CD4-positive, CD25-positive, alpha-beta regulatory T cell (primary cell): ENCODE results near the gene HAUS6. TPM values are rescaled to one million over a fixed set of nuclear protein-coding genes. Genes with fewer than 3 reads are reported as not detected.
A peak's percentile ranks its signal among the peaks of the same experiment; 100 is the strongest.
"Not testable (repeated sequence)": the region's sequence is repeated elsewhere in the genome, so short reads cannot be mapped to it uniquely, and the experiment has no call there.

ENCODE experiments used
- ATAC-seq, 2 donors: fragments of 150-1000 bp; cut with Tn5 transposase; one replicate each; pipeline ENCODE4 v1.10.0; 2021; ENCODE audit warnings: low read depth in 2 of 2, moderate number of reproducible peaks in 2 of 2, moderate library complexity in 1 of 2
- DNase-seq, 3 donors: peaks; one replicate each; pipeline versions ENCODE4 v3.0.0 to v3.0.0-alpha.2; 2012 to 2022; ENCODE audit warnings: mixed read lengths in 1 of 3
- H3K27ac ChIP-seq: one replicate; pipeline ENCODE4 v1.7.0; 2013; ENCODE audit warnings: mild to moderate bottlenecking, low read length; ENCODE audit not compliant: insufficient read depth, poor library complexity, severe bottlenecking
- H3K27me3 ChIP-seq: one replicate; pipeline ENCODE4 v1.7.0; 2013; ENCODE audit warnings: low read length; ENCODE audit not compliant: control insufficient read depth, insufficient read depth
- H3K36me3 ChIP-seq: one replicate; pipeline ENCODE4 v1.7.0; 2013; ENCODE audit warnings: mild to moderate bottlenecking, low read length, moderate library complexity; ENCODE audit not compliant: control insufficient read depth, insufficient read depth
- H3K4me1 ChIP-seq: 2 replicates; pipeline ENCODE4 v1.7.0; 2013; ENCODE audit warnings: mild to moderate bottlenecking, low read length; ENCODE audit not compliant: insufficient read depth, control insufficient read depth, poor library complexity, severe bottlenecking
- H3K4me3 ChIP-seq: one replicate; pipeline ENCODE4 v1.7.0; 2013; ENCODE audit warnings: low read depth, mild to moderate bottlenecking, low read length, moderate library complexity
- H3K9me3 ChIP-seq, 2 experiments: 1 replicate in 1 of 2; 2 replicates in 1 of 2; pipeline ENCODE4 v1.7.0; 2013; ENCODE audit warnings: low read length in 2 of 2, mild to moderate bottlenecking in 1 of 2, moderate library complexity in 1 of 2; ENCODE audit not compliant: control insufficient read depth in 2 of 2
- H3K27ac Mint-ChIP-seq, 3 donors: one replicate each; pipeline ENCODE4 v1.8.0; 2020 to 2022; ENCODE audit warnings: mild to moderate bottlenecking in 3 of 3, mixed read lengths in 3 of 3, moderate library complexity in 2 of 3
- H3K27me3 Mint-ChIP-seq: one replicate; pipeline ENCODE4 v1.8.0; 2022; ENCODE audit warnings: mild to moderate bottlenecking, mixed read lengths
- H3K36me3 Mint-ChIP-seq: one replicate; pipeline ENCODE4 v1.8.0; 2020; ENCODE audit warnings: mixed read lengths
- H3K4me1 Mint-ChIP-seq, 4 donors: one replicate each; pipeline ENCODE4 v1.8.0; 2020 to 2022; ENCODE audit warnings: mixed read lengths in 4 of 4, mild to moderate bottlenecking in 1 of 4
- H3K4me3 Mint-ChIP-seq, 4 donors: one replicate each; pipeline ENCODE4 v1.8.0; 2020 to 2022; ENCODE audit warnings: mild to moderate bottlenecking in 4 of 4, mixed read lengths in 4 of 4, moderate library complexity in 3 of 4
- H3K9me3 Mint-ChIP-seq, 7 donors: one replicate each; pipeline ENCODE4 v1.8.0; 2020 to 2022; ENCODE audit warnings: mixed read lengths in 7 of 7, mild to moderate bottlenecking in 3 of 7, moderate library complexity in 2 of 7
- polyA plus RNA-seq, 4 donors: library from polyadenylated mRNA; unstranded; fragments of 300-500 nt; fragmentation: Illumina TruSeq; gene quantifications; one replicate each; pipeline ENCODE4 v1.2.3, GENCODE V29; 2021
- total RNA-seq: library from RNA; stranded (reverse); gene quantifications from one replicate; pipeline ENCODE4 v1.2.3, GENCODE V29; 2022

The HAUS6 gene, protein sequence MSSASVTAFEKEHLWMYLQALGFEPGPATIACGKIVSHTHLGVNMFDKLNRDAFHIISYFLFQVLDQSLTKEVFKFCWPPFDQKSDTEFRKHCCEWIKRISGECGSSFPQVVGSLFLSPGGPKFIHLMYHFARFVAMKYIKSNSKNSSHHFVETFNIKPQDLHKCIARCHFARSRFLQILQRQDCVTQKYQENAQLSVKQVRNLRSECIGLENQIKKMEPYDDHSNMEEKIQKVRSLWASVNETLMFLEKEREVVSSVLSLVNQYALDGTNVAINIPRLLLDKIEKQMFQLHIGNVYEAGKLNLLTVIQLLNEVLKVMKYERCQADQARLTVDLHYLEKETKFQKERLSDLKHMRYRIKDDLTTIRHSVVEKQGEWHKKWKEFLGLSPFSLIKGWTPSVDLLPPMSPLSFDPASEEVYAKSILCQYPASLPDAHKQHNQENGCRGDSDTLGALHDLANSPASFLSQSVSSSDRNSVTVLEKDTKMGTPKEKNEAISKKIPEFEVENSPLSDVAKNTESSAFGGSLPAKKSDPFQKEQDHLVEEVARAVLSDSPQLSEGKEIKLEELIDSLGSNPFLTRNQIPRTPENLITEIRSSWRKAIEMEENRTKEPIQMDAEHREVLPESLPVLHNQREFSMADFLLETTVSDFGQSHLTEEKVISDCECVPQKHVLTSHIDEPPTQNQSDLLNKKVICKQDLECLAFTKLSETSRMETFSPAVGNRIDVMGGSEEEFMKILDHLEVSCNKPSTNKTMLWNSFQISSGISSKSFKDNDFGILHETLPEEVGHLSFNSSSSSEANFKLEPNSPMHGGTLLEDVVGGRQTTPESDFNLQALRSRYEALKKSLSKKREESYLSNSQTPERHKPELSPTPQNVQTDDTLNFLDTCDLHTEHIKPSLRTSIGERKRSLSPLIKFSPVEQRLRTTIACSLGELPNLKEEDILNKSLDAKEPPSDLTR
- total RNA-seq (13.2 TPM), polyA plus RNA-seq (1 to 10 TPM; 4.5 to 6.0 (median 5.4) TPM)

DNA sequence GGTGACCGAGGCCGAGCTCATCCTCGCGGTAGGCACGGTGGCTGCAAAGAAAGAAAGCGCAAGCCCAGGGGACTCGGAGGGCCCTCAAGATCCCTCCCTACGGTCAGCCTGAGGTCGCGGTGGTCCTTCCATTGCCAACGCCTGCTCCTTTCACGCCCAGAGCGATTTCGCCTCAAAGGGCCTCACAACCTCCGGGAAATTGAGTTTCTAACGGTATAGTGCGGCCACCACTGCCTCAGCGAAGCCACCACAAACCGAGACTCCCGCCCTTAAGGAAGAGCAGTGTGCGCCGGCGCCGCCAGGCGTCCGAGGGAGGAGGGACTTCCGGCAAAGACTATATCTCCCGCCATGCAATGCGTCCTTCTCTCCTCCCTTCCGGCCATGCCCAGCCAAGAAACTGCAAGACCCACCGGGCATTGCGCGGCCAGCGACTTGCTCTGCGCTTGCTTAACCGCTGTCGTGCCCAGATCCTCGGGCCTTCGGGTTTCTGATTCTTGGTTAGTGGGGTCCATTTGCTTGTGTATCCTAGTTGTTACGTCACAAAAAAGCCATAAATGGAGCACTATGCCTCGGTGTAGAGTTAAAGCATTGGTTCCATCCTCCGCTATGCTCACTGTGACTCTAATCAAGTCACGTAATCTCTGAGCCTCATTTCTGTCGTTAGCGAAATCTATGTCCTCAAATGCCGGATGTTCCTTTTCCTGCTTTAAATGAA is at the start of gene HAUS6:
HAUS6 (minus strand) TSS at position 274 of the 715 bp plus-strand sequence; CDS start at position 21, 253 bp downstream.
- H3K9me3 ChIP-seq: no peaks in the 10 kb centered on the region
- H3K9me3 Mint-ChIP-seq: no peaks in the 10 kb centered on the region

DNA sequence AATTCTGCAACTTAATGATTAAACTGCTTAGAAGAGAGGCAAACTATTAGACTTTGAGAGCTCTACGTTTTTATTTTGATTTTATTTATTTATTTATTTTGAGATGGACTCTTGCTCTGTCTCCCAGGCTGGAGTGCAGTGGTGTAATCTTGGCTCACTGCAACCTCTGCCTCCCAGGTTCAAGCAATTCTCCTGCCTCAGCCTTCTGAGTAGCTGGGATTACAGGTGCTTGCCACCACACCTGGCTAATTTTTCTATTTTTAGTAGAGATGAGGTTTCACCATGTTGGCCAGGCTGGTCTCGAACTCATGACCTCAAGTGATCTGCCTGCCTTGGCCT is 49.4 kb upstream of the HAUS6 start:
- not testable (repeated sequence) for H3K4me3 Mint-ChIP-seq, H3K4me3 ChIP-seq, DNase-seq, H3K27ac Mint-ChIP-seq, H3K36me3 ChIP-seq, H3K4me1 ChIP-seq, H3K27me3 Mint-ChIP-seq, H3K27me3 ChIP-seq, H3K36me3 Mint-ChIP-seq, H3K9me3 Mint-ChIP-seq, ATAC-seq, H3K27ac ChIP-seq, H3K9me3 ChIP-seq
- H3K4me1 Mint-ChIP-seq: peaks cover 0 to 12% (median 4%) of the 10 kb centered on the region in 4 donors

More for the DNA sequence above, at the start of gene HAUS6:
- peak within 1 kb of the TSS; percentile 92 to 96 (median 95) for H3K27ac Mint-ChIP-seq
- H3K4me3 Mint-ChIP-seq: peak within 1 kb of the TSS; percentile 89 to 99 (median 96)
- H3K4me1 Mint-ChIP-seq: peaks cover 6 to 38% (median 24%) of the 10 kb centered on the region in 4 donors
- peaks cover 3% of the 10 kb centered on the region for H3K36me3 ChIP-seq
- H3K27me3 ChIP-seq: no peaks in the 10 kb centered on the region
- ATAC-seq (peak; percentile 96 to 98), DNase-seq (peak; percentile 91 to 99 (median 96))
- peaks cover 7% of the 10 kb centered on the region for H3K36me3 Mint-ChIP-seq
- no peaks in the 10 kb centered on the region for H3K27me3 Mint-ChIP-seq
- peak within 1 kb of the TSS; percentile 90 for H3K4me3 ChIP-seq
- H3K4me1 ChIP-seq: peaks cover 27% of the 10 kb centered on the region
- H3K27ac ChIP-seq: peak within 1 kb of the TSS; percentile 91

DNA sequence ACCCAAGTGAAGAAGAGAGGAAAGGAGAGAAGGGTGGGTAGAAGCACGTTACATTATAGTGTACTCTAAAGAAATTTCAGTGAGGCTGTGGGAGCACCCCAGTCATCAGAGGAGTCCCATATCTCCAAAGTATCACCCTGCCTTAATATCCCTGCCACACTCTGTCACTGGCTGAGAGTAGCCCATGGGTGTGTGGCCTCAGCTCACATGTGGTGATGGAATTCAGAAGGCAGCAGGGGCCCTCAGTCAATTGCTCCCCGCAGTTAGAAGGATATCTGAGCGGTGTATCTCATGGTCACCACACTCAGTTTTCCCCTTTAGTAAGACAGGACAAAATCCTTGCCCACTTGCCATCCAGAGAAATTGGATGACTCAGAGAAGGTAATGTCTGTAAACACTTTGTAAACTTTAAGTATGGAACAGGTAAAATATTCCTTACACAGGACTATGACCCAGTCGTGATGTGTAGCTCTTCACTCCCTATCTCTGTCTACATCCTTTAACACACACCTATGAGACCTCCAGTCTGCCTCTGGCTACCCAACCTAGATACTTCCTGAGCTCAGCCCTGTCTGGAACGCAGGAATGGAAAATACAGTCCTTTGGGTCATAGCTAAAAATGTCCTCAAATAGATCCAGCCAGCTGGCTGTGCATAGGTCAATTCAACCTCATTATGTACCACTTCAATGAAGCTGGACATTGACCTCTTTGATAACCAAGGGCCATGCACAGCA is 48.9 kb upstream of the HAUS6 start:
- H3K4me3 ChIP-seq: no peak overlapping the region
- peaks cover 0 to 1% (median 0%) of the 10 kb centered on the region in 7 donors for H3K9me3 Mint-ChIP-seq
- H3K27ac ChIP-seq: no peak overlapping the region
- no peaks in the 10 kb centered on the region for H3K27me3 ChIP-seq
- H3K36me3 Mint-ChIP-seq: no peaks in the 10 kb centered on the region
- ATAC-seq: no peak
- no peaks in the 10 kb centered on the region for H3K36me3 ChIP-seq
- no peak overlapping the region for H3K4me3 Mint-ChIP-seq
- peaks cover 0 to 9% (median 4%) of the 10 kb centered on the region in 4 donors for H3K4me1 Mint-ChIP-seq
- DNase-seq: no peak
- H3K4me1 ChIP-seq: no peaks in the 10 kb centered on the region
- H3K27ac Mint-ChIP-seq: no peak overlapping the region
- no peaks in the 10 kb centered on the region for H3K9me3 ChIP-seq
- H3K27me3 Mint-ChIP-seq: no peaks in the 10 kb centered on the region

DNA sequence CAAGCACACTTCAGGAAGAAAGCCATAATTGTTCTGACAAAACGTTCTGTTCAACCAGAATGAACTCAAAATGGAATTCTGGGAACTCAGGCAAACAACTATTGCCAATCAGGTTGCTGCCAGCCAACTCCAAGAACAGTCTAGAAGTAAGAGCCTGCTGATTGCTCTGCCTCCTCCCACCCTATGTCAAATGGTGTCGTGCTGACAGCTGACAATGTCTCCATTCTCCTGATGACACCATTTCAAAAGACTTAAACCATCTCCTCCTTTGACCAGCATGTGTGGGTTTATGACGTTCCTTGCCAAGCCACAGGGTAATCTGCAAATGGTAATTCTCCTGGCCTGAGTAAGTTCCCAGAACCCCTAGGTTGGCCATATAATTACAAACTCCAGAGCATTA is 46.5 kb upstream of the HAUS6 start:
- ATAC-seq (no peak), DNase-seq (no peak)
- H3K36me3 Mint-ChIP-seq: no peaks in the 10 kb centered on the region
- H3K4me3 Mint-ChIP-seq: no peak overlapping the region
- H3K4me1 Mint-ChIP-seq: no peaks in the 10 kb centered on the region
- no peaks in the 10 kb centered on the region for H3K9me3 ChIP-seq
- H3K27ac ChIP-seq: no peak overlapping the region
- H3K27me3 ChIP-seq: no peaks in the 10 kb centered on the region
- H3K9me3 Mint-ChIP-seq: no peaks in the 10 kb centered on the region
- H3K36me3 ChIP-seq: no peaks in the 10 kb centered on the region
- H3K4me1 ChIP-seq: no peaks in the 10 kb centered on the region
- H3K27ac Mint-ChIP-seq: peak overlapping the region in 1 of 3 donors; percentile 29
- no peak overlapping the region for H3K4me3 ChIP-seq
- no peaks in the 10 kb centered on the region for H3K27me3 Mint-ChIP-seq

DNA sequence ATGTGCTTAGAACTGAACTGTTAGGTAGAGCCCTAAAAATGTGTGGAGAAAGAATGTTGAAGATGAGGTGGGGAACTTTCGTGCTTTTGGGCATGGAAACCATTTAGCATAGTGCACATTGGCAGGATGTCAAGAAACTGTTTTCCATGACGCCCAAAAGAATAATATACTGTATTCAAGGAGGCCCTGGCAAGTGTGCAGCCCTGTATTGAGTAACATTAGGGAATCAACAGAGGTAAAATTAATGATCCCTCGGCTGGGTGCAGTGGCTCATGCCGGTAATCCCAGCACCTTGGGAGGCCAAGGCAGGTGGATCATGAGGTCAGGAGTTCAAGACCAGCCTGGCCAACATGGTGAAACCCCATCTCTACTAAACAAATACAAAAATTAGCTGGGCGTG is 45.5 kb upstream of the HAUS6 start:
- H3K36me3 Mint-ChIP-seq: no peaks in the 10 kb centered on the region

DNA sequence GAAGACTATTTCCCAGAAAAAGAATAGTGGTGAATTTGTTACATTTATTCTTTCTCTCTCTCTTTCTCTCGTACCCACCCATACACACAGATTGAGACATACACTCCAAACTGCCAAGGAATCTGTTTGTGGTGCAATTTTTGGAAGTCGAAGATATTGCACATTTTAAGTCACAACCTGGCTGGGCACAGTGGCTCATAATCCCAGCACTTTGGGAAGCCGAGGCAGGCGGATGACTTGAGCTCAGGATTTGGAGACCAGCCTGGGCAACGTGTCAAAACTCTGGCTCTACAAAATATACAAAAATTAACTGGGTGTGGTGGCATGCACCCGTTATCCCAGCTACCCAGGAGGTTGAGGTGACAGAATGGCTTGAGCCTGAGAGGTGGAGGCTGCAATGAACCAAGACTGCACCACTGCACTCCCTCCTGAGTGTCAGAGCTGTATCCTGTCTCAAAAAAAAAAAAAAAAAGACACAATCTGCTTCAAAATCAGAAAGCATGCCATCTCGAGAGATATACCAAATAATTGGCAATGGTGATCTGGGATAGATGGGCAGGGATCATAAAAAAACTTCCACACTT is 43.8 kb upstream of the HAUS6 start:
- Mint-ChIP-seq H3K27me3 (no peaks in the 10 kb centered on the region), H3K4me1 (no peaks in the 10 kb centered on the region), H3K4me3 (no peak overlapping the region), H3K27ac (peak overlapping the region in 1 of 3 donors; percentile 9), H3K36me3 (no peaks in the 10 kb centered on the region), H3K9me3 (no peaks in the 10 kb centered on the region)
- Histone ChIP-seq H3K27ac (no peak overlapping the region), H3K4me1 (no peaks in the 10 kb centered on the region), H3K27me3 (no peaks in the 10 kb centered on the region), H3K36me3 (no peaks in the 10 kb centered on the region), H3K9me3 (no peaks in the 10 kb centered on the region), H3K4me3 (no peak overlapping the region)
- no peak for ATAC-seq
- no peak for DNase-seq

More for the DNA sequence above, 45.5 kb upstream of the HAUS6 start:
- Mint-ChIP-seq H3K27me3 (no peaks in the 10 kb centered on the region), H3K4me1 (no peaks in the 10 kb centered on the region), H3K27ac (no peak overlapping the region), H3K9me3 (no peaks in the 10 kb centered on the region), H3K4me3 (no peak overlapping the region)
- Histone ChIP-seq H3K4me3 (no peak overlapping the region), H3K27me3 (no peaks in the 10 kb centered on the region), H3K36me3 (no peaks in the 10 kb centered on the region), H3K9me3 (no peaks in the 10 kb centered on the region), H3K27ac (no peak overlapping the region), H3K4me1 (no peaks in the 10 kb centered on the region)
- DNase-seq (no peak), ATAC-seq (no peak)

DNA sequence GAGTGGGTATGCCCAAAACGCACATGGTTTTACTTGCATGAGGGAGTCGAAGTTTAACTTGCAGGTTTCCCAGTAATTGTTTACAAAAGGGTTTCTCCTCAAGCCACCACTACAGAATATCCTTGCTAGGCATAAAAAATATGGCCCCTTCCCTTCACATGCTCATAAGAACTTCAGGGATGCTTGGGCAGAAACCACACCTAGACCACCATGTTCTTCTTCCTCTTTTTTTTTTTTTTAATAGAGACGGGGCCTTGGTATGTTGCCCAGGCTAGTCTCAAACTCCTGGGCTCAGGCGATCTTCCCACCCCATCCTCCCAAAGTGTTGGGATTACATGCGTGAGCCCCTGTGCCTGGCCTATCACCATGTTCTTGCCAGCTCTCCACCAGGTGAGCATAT is 43.2 kb upstream of the HAUS6 start:
- Histone ChIP-seq H3K4me3 (no peak overlapping the region), H3K27ac (no peak overlapping the region), H3K4me1 (no peaks in the 10 kb centered on the region), H3K36me3 (no peaks in the 10 kb centered on the region), H3K9me3 (no peaks in the 10 kb centered on the region), H3K27me3 (no peaks in the 10 kb centered on the region)
- H3K36me3 Mint-ChIP-seq: no peaks in the 10 kb centered on the region
- H3K4me1 Mint-ChIP-seq: no peaks in the 10 kb centered on the region
- no peak overlapping the region for H3K4me3 Mint-ChIP-seq
- no peaks in the 10 kb centered on the region for H3K9me3 Mint-ChIP-seq
- peak overlapping the region in 1 of 3 donors; percentile 9 for H3K27ac Mint-ChIP-seq
- ATAC-seq (no peak), DNase-seq (no peak)
- no peaks in the 10 kb centered on the region for H3K27me3 Mint-ChIP-seq
